Placental epithelial cell (primary cell): ENCODE data around the gene MOSMO. TPM values are rescaled to one million over a fixed set of nuclear protein-coding genes. Genes with fewer than 3 reads are reported as not detected.

Source experiments
- total RNA-seq: library from RNA; depleted of rRNA; stranded (reverse); fragments of >200 nt; gene quantifications from 2 replicates; pipeline ENCODE4 v1.2.3, GENCODE V29; 2012

MOSMO gene
- total RNA-seq, result 8.6 and 9.1 TPM in 2 replicates

GRCh38 chr16:22007509-22008214 lies at the start of gene MOSMO:
MOSMO (plus strand) TSS chr16:22008111; CDS start chr16:22008302, 191 bp downstream.

GRCh38 chr16:22092143-22092933 lies 84.4 kb downstream of the MOSMO start, which contains the start of gene VWA3A:
VWA3A (plus strand) TSS chr16:22092541; CDS start chr16:22092638, 97 bp downstream.

Other genes with a start within 250 kb of the MOSMO start
- gene NPIPB4, start 150.4 kb upstream of the MOSMO start, total RNA-seq, result 53.2 and 83.2 TPM in 2 replicates
- 146 and 147 TPM in 2 replicates for gene UQCRC2, start 54.8 kb upstream of the MOSMO start, total RNA-seq
- not detected in 2 replicates for gene PDZD9, start 7.0 kb upstream of the MOSMO start, total RNA-seq
- gene VWA3A, start 84.4 kb downstream of the MOSMO start, total RNA-seq, result not detected in 2 replicates
- not detected in 2 replicates for gene SDR42E2, start 154.4 kb downstream of the MOSMO start, total RNA-seq
- gene EEF2K, start 198.2 kb downstream of the MOSMO start, total RNA-seq, result 28.3 and 29.2 TPM in 2 replicates